NCI-H2196 treated with DMSO at 0.1 percent for 48 hours (cell line): ENCODE data around the gene GSS.
"Not testable (repeated sequence)": the region's sequence is repeated elsewhere in the genome, so short reads cannot be mapped to it uniquely, and the experiment has no call there.

Experiments
- DNase-seq: peaks from one replicate; lab custom pipeline; 2025; ENCODE audit not compliant: unreplicated experiment; lab: John Stamatoyannopoulos, UW

GSS gene

GRCh38 chr20:34915131-34915530 lies 40.5 kb downstream of the GSS start:
- DNase-seq, result no peak

GRCh38 chr20:34907616-34908469 lies 47.8 kb downstream of the GSS start:
- peak; percentile 36 for DNase-seq

- DNase-seq, result no peak
These were observed 51.4 kb downstream of the GSS start for GRCh38 chr20:34904202-34904621.

DNA sequence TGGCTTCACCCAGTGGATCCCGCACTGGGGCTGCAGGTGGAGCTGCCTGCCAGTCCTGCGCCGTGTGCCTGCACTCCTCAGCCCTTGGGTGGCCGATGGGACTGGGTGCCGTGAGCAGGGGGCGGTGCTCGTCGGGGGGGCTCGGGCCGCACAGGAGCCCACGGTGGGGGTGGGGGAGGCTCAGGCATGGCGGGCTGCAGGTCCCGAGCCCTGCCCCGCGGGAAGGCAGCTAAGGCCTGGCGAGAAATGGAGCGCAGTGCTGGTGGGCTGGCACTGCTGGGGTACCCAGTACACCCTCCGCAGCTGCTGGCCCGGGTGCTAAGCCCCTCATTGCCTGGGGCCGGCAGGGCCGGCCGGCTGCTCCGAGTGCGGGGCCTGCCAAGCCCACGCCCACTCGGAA lies 56.9 kb downstream of the GSS start:
- not testable (repeated sequence) for DNase-seq

GRCh38 chr20:34898129-34898528 lies 57.5 kb downstream of the GSS start:
- DNase-seq, result not testable (repeated sequence)

DNA sequence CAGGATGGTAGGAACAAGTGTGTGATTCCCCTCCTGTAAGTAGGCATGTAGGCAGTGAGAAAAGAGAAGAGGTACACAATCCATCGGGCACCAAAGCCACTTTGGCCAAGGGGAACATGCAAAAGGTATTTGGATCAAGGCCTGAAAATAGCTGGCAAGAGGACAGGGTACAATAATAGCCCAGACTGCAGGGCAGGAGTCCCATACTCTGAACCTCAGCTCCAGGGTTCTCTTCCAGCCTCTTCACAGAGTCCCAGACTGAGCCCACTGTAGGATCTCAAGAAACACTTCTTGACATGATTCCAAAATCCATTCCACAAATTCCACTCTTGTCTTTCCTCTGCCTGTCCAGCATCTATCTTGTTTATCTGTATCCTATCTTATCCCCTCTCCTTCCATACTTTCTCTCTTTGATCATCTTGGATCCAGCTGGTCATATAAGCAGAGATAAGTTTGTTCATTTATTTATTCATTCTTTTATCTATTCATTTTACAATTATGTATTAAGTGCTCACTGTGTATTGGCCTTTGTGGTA lies 59.5 kb downstream of the GSS start:
- no peak for DNase-seq

DNA sequence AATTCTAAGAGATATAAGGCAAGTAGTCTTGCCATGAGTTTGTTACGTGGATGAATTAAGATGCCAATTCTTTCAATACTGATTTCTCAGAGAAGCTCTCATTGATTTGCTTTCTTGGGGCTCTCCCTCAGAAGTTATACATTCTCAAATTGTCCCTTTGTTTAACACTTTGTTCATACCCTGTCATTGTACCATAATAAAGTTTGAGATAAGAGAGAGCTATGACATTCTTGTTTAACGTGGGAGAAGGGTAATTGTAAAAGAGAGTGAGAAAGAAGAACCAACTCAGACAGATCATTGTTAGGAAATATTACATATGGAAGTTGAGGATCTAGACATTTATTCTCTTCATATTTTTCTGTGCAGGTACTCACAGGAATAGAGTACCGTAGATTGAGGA lies 60.1 kb downstream of the GSS start:
- DNase-seq, result no peak

DNA sequence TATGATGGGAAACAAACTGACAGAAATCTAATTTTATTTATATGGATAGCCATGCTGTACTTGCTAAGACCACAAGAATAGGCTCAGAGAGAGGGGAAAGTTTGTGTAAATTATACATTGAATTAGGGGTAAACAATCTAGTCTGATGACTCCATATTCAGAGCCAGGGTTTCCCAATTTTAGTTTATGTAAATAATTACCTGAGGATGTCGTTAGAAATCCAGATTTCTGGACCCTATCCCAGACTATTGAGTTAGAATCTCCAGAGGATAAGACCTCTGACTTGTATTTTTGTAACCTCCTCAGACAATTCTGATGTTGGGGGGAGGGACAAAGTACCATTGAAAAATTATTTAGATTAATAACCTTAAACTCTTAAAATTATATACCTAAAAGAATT lies 60.9 kb downstream of the GSS start:
- no peak for DNase-seq

DNA sequence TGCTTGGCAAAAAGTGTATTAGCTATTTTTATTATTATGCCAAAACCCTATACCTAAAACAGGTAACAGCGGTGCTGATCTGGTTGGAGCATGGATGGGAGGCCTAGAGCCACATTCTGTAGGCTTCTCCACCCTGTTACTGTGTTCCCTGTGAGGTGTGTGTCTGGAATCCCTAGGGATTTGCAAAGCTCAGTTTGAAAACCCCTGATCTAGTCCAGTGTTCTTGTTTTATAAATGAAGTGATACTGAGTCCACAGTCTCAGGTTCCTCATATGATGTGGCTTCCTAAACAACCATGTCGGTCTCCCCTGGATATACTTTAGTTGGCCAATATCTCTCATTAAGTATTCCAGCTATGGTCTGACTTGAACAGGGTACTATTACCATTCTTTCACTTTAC lies 62.9 kb downstream of the GSS start:
- no peak for DNase-seq

DNA sequence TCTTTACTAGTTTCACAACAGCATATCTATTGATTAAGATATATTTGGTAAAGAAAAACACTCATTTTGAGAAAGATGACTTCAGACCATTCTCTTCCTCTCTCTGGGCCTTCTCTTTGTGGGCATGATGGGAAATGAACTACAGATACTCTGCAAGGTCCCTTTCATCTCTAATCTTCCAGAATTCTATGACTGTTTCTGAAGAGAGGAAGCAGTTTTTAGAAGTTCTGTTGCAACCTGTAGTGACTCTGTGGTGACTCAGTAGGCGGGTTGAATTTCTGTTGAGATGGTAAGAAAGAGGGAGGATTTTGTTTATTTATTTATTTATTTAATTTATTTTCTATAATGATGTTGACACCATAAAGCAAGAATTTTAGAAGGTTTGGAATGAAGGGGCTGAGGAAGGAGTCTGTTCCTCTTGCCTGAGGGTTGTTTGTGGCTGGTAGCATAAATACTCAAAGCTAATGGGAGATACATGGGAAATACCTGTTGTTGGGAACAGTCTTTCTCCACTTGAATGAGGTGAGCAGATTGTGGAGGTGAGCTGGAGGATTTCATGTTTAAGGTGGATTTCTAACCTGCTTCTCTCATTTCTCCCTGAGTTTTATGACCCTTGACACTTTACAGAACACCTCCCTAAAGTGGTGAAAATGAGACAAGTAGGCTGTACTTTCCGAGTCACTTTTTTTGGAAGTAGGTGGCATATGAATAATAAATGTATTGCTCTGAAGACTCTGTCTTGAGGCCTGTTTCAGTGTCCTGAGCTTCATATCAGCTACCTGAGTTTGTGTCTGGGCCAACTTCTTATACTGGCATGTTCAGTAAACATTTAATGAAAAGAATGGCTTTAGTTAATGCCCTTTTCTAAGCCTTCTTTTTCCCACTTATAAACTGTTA lies 64.2 kb downstream of the GSS start:
- DNase-seq, result no peak

GRCh38 chr20:34888468-34888867 lies 67.1 kb downstream of the GSS start:
- no peak for DNase-seq

DNA sequence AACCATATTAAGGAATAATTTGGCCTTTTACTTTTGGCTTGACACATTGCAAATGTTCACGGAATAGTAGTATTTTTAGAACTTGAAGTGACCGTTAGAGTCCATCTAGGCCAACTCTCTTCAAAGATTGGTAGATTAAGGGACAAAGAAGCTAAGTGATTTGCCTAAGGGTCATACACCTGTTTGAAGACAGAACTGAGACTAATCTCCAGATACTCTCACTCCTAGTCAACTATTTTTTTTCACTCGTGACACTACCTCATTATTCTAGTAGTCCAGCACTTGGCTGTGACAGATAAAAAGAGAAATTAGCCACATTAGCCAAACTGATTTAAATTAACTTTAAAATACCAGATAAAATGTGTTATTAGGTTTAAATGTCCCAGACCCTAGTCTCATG lies 68.6 kb downstream of the GSS start:
- no peak for DNase-seq

DNA sequence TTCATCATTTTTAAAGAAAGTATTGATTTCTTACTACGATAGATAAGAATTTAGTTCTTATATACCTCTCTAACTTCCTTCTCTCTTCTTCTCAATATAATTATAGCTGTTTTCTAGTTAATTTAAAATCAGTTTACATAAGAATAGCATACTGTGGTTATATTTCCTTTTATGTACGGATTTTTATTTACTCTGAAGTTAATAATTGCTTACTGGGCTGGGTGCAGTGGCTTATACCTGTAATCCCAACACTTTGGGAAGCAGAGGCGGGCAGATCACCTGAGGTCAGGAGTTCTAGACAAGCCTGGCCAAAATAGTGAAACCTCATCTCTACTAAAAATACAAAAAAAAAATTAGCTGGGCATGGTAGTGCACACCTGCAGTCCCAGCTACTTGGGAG lies 69.5 kb downstream of the GSS start:
- DNase-seq, result no peak

GRCh38 chr20:34884260-34884659 lies 71.3 kb downstream of the GSS start:
- no peak for DNase-seq

DNA sequence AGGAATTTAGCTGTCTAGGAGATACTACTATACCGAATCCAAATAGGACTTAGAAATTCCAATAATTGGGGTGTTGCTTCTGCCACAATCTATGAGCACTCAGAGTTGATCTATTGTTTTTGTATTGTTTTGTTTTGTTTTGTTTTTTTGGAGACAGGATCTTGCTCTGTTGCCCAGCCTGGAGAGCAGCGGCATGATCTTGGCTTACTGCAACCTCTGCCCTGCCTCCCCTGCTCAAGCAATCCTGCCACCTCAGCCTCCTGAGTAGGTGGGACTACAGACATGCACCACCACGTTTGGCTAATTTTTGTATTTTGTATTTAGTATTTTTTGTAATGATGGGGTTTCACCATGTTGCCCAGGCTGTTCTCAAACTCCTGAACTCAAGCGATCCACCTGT lies 71.8 kb downstream of the GSS start:
- DNase-seq, result no peak

GRCh38 chr20:34883087-34883688 lies 72.4 kb downstream of the GSS start:
- DNase-seq, result peak; percentile 24

DNA sequence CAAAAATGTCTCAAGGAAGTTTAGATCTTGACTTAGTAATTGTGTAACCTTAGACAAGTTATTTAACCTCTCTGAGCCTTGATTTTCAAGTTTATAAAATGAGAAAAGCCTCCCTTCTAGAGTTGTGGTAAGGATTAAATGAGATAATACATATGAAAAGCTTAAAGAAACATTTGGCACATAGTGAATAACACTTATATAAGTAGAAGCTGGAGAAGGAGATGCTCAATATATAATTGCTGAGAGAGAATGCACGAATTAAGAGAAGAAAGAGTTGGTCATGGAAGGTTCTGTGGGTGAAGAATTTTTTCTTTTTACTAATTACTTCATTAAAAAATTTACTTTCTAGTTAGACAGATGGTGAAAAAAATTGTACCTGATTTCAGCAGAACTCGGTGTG lies 73.9 kb downstream of the GSS start:
- no peak for DNase-seq

DNA sequence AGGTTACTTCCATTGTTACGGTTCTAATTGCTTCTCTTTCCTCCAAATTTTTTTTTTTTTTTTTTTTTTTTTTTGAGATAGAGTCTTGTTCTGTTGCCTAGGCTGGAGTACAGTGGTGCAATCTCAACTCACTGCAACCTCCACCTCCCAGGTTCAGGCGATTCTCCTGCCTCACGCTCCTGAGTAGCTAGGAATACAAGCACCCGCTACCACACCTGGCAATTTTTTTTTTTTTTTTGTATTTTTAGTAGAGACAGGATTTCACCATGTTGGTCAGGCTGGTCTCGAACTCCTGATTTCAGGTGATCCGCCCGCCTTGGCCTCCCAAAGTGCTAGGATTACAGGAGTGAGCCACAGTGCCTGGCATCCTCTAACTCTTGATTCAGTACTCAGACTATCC lies 74.6 kb downstream of the GSS start:
- not testable (repeated sequence) for DNase-seq

DNA sequence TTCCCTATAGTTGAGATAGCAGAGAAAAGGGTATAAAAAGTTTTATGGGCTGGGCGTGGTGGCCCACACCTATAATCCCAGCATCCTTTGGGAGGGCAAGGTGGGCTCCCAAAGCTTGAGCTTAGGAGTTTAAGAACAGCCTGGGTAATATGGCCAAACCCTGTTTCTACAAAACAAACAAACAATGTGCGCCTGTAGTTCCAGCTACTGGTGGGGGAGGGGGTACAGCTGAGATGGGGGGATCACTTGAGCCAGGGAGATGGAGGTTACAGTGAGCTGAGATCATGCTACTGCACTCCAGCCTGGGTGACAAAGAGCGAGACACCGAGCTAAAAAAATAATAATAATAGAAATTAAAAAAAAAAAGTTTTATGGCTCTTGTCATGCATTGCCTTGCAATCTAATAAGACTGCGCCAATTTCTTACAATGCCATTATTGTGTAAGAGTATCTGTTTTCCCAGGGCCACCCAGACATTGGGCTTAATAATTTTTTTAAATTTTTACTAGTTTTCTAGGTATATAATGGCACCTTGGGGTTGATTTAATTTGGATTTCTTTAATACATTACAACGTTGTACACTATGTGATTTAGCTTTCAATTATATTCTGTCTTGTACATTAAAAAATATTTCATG lies 75.3 kb downstream of the GSS start:
- DNase-seq, result no peak
